GM12874 (cell line): Measurements from ENCODE around the gene GPR176.

Experiments used
- TF ChIP-seq, protein P1 (sequence below): IDR thresholded peaks from 2 replicates; pipeline ENCODE4 v1.5.1; 2011; ENCODE audit warnings: low read depth, mild to moderate bottlenecking, control low read depth, low read length, moderate library complexity; ENCODE audit not compliant: insufficient read depth

The GPR176 gene

DNA sequence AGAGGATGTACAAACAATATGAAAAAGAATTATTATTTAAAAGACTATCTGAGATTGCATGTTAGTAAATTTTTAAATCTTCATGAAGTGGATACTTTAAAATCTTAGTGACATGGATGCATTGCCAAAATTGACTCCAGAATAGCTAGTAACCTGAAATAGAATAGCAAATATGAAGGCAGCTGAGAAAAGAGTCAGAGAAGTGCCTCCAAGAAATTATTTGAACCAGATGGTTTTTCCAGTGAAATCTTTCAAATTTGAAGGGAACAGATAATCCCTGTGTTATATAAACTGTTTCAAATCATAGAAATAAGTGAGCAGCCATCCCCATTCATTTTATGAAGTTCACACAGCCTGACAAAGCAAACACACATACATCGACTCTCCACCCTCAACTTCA lies 167.1 kb downstream of the GPR176 start:
- TF ChIP-seq, protein P1, sequence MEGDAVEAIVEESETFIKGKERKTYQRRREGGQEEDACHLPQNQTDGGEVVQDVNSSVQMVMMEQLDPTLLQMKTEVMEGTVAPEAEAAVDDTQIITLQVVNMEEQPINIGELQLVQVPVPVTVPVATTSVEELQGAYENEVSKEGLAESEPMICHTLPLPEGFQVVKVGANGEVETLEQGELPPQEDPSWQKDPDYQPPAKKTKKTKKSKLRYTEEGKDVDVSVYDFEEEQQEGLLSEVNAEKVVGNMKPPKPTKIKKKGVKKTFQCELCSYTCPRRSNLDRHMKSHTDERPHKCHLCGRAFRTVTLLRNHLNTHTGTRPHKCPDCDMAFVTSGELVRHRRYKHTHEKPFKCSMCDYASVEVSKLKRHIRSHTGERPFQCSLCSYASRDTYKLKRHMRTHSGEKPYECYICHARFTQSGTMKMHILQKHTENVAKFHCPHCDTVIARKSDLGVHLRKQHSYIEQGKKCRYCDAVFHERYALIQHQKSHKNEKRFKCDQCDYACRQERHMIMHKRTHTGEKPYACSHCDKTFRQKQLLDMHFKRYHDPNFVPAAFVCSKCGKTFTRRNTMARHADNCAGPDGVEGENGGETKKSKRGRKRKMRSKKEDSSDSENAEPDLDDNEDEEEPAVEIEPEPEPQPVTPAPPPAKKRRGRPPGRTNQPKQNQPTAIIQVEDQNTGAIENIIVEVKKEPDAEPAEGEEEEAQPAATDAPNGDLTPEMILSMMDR = no peak

DNA sequence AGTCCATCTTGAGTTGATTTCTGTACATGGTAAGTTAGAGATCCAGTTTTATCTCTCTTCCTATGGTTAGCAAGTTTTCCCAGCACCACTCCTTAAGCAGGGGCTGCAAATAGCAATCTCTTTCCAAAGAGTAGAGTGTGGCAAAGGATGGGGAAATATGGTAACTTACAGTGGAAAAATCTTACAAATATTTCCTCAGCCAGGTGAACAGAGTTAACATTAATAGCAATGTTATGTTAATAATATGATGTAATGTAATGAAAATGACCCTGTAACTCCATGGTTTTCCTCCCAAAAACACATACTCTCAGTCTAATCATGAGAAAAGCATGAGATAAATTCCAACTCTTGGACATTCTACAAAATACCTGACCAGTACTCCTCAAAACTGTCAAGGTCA lies 167.8 kb downstream of the GPR176 start:
- TF ChIP-seq, protein P1 = no peak
